ENCODE data around the gene PWWP2B.

The PWWP2B gene

DNA sequence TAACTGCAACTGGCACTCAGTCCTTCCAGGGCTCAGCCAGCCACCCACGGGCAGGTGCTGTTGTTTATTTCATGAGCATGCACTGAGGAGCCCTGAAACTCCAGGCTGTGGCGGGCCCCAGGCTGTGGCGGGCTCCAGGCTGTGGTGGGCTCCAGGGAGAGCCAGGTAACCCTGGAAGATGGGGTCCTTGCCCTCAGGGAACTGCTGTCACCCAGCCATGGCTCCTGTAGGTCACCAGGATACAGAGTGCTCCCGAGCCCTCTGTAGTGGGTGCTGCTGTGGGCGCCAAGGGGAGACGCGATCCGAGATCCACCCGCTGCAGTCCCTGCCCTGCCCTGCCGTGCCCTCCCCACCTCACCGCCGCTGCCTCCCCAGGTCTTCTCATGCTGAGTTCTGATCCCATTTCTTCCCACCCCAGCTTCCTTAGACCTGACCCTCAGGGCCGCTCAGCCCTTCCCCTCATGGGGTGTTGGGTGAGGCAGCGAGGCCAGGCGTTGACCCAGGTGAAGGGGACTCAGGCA, 35.4 kb upstream of the PWWP2B start:
- Histone ChIP-seq H3K56ac (ENCODE audit: low read length) (no peak overlapping the region), H2BK15ac (replicated peaks; ENCODE audit: low read depth) (no peak overlapping the region), H3K18ac (ENCODE audit: low read length) (no peak overlapping the region), H4K5ac (ENCODE audit: low read length) (no peak overlapping the region), H3K79me2 (ENCODE audit: control insufficient read depth, insufficient read depth, low read length) (no peaks in the 10 kb centered on the region), H3K4me2 (ENCODE audit: low read length) (no peak overlapping the region), H3K27me3 (ENCODE audit: insufficient read depth, low read length, poor library complexity) (no peaks in the 10 kb centered on the region), H4K8ac (ENCODE audit: low read depth, low read length) (no peak overlapping the region), H3K4me3 (ENCODE audit: low read length) (no peak overlapping the region), H2BK5ac (ENCODE audit: low read length) (no peak overlapping the region), H3K79me1 (ENCODE audit: low read length) (no peaks in the 10 kb centered on the region), H3K36me3 (ENCODE audit: control insufficient read depth, insufficient read depth, low read length) (peaks cover 2% of the 10 kb centered on the region), H3K9ac (ENCODE audit: low read length) (no peak overlapping the region), H3K23ac (ENCODE audit: low read length) (no peak overlapping the region), H2AK5ac (ENCODE audit: low read length) (no peak overlapping the region), H3K27ac (ENCODE audit: low read depth, low read length) (no peak overlapping the region), H2BK120ac (ENCODE audit: low read depth, low read length) (no peak overlapping the region), H3K4me1 (ENCODE audit: control insufficient read depth, low read depth, low read length) (no peaks in the 10 kb centered on the region), H3K4ac (ENCODE audit: low read depth, low read length) (no peak overlapping the region)
- DNase-seq: no peak
- WGBS (ENCODE audit: extremely low coverage, insufficient coverage, low lambda C conversion rate): no CpG with 5 or more reads among the region's 15 CpGs

DNA sequence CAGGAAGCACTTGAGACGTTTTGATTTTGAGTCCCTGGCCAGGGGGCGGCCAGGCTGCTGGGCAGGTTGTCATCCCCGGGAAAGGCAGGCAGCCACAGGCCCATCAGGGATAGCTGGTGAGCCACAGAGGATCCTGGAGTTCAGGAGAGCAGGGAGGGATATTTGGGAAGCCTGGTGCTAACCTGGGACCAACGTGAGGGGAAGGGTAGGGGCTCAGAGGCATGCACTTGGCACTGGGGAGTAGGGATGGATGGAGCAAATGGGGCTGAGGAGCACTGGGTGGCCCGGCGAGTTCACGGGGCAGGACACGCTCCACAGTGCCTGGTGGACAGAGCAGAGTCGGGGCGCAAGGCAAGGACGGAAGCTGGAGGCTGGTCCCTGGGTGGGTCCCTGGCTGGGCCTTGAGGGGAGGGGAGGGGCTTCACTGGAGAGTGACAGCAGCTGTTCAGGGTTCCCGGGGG, 34.8 kb upstream of the PWWP2B start:
- Histone ChIP-seq H3K23ac (ENCODE audit: low read length) (no peak overlapping the region), H2BK5ac (ENCODE audit: low read length) (no peak overlapping the region), H3K4ac (ENCODE audit: low read depth, low read length) (no peak overlapping the region), H3K18ac (ENCODE audit: low read length) (no peak overlapping the region), H3K27me3 (ENCODE audit: insufficient read depth, low read length, poor library complexity) (no peaks in the 10 kb centered on the region), H3K4me1 (ENCODE audit: control insufficient read depth, low read depth, low read length) (no peaks in the 10 kb centered on the region), H3K79me2 (ENCODE audit: control insufficient read depth, insufficient read depth, low read length) (no peaks in the 10 kb centered on the region), H3K56ac (ENCODE audit: low read length) (no peak overlapping the region), H3K27ac (ENCODE audit: low read depth, low read length) (no peak overlapping the region), H3K4me3 (ENCODE audit: low read length) (no peak overlapping the region), H2BK15ac (replicated peaks; ENCODE audit: low read depth) (no peak overlapping the region), H2AK5ac (ENCODE audit: low read length) (no peak overlapping the region), H3K4me2 (ENCODE audit: low read length) (no peak overlapping the region), H2BK120ac (ENCODE audit: low read depth, low read length) (no peak overlapping the region), H3K9ac (ENCODE audit: low read length) (no peak overlapping the region), H4K5ac (ENCODE audit: low read length) (no peak overlapping the region), H3K79me1 (ENCODE audit: low read length) (no peaks in the 10 kb centered on the region), H3K36me3 (ENCODE audit: control insufficient read depth, insufficient read depth, low read length) (peaks cover 2% of the 10 kb centered on the region), H4K8ac (ENCODE audit: low read depth, low read length) (no peak overlapping the region)
- no peak for DNase-seq
- WGBS (ENCODE audit: extremely low coverage, insufficient coverage, low lambda C conversion rate): no CpG with 5 or more reads among the region's 12 CpGs

GRCh38 chr10:132363376-132363775, 33.6 kb upstream of the PWWP2B start:
- Histone ChIP-seq H3K27me3 (ENCODE audit: insufficient read depth, low read length, poor library complexity) (no peaks in the 10 kb centered on the region), H3K23ac (ENCODE audit: low read length) (no peak overlapping the region), H3K79me1 (ENCODE audit: low read length) (no peaks in the 10 kb centered on the region), H3K56ac (ENCODE audit: low read length) (no peak overlapping the region), H3K18ac (ENCODE audit: low read length) (no peak overlapping the region), H3K4me3 (ENCODE audit: low read length) (no peak overlapping the region), H3K4ac (ENCODE audit: low read depth, low read length) (no peak overlapping the region), H2BK120ac (ENCODE audit: low read depth, low read length) (no peak overlapping the region), H4K8ac (ENCODE audit: low read depth, low read length) (no peak overlapping the region), H4K5ac (ENCODE audit: low read length) (no peak overlapping the region), H3K27ac (ENCODE audit: low read depth, low read length) (no peak overlapping the region), H2BK15ac (replicated peaks; ENCODE audit: low read depth) (no peak overlapping the region), H3K79me2 (ENCODE audit: control insufficient read depth, insufficient read depth, low read length) (no peaks in the 10 kb centered on the region), H3K36me3 (ENCODE audit: control insufficient read depth, insufficient read depth, low read length) (peaks cover 2% of the 10 kb centered on the region), H2BK5ac (ENCODE audit: low read length) (no peak overlapping the region), H3K4me2 (ENCODE audit: low read length) (no peak overlapping the region), H3K9ac (ENCODE audit: low read length) (no peak overlapping the region), H3K4me1 (ENCODE audit: control insufficient read depth, low read depth, low read length) (no peaks in the 10 kb centered on the region), H2AK5ac (ENCODE audit: low read length) (no peak overlapping the region)
- DNase-seq: peak; percentile 21
- no CpG with 5 or more reads among the region's 15 CpGs for WGBS (ENCODE audit: extremely low coverage, insufficient coverage, low lambda C conversion rate)

- WGBS (ENCODE audit: extremely low coverage, insufficient coverage, low lambda C conversion rate): 100% methylated on average over 5 of the region's 16 CpGs
- DNase-seq: peak; percentile 43
Measured at GRCh38 chr10:132363921-132364593, 32.9 kb upstream of the PWWP2B start.

DNA sequence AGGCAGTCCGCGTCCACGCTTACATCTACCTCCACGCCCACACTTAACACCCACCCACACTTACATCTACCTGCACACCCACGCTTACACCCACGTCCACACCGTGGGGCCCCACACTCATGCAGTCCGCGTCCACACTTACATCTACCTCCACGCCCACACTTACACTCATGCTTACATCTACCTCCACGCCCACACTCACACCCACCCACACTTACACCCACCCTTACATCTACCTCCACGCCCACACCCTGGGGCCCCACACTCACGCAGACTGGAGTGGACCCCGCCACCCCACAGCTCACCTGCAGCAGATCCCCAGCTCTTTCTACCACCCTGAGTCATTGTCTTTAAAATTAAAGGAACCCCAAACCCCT, 32.4 kb upstream of the PWWP2B start:
- Histone ChIP-seq H3K27me3 (ENCODE audit: insufficient read depth, low read length, poor library complexity) (no peaks in the 10 kb centered on the region), H3K4me2 (ENCODE audit: low read length) (no peak overlapping the region), H3K36me3 (ENCODE audit: control insufficient read depth, insufficient read depth, low read length) (peaks cover 2% of the 10 kb centered on the region), H2AK5ac (ENCODE audit: low read length) (no peak overlapping the region), H3K4me1 (ENCODE audit: control insufficient read depth, low read depth, low read length) (no peaks in the 10 kb centered on the region), H3K4me3 (ENCODE audit: low read length) (no peak overlapping the region), H3K23ac (ENCODE audit: low read length) (no peak overlapping the region), H3K79me2 (ENCODE audit: control insufficient read depth, insufficient read depth, low read length) (no peaks in the 10 kb centered on the region), H3K9ac (ENCODE audit: low read length) (no peak overlapping the region), H3K27ac (ENCODE audit: low read depth, low read length) (no peak overlapping the region), H2BK120ac (ENCODE audit: low read depth, low read length) (no peak overlapping the region), H3K56ac (ENCODE audit: low read length) (no peak overlapping the region), H3K79me1 (ENCODE audit: low read length) (no peaks in the 10 kb centered on the region), H2BK15ac (replicated peaks; ENCODE audit: low read depth) (no peak overlapping the region), H4K8ac (ENCODE audit: low read depth, low read length) (no peak overlapping the region), H3K4ac (ENCODE audit: low read depth, low read length) (no peak overlapping the region), H2BK5ac (ENCODE audit: low read length) (no peak overlapping the region), H4K5ac (ENCODE audit: low read length) (no peak overlapping the region), H3K18ac (ENCODE audit: low read length) (no peak overlapping the region)
- no peak for DNase-seq
- 100% methylated on average over 7 of the region's 14 CpGs for WGBS (ENCODE audit: extremely low coverage, insufficient coverage, low lambda C conversion rate)

More at GRCh38 chr10:132363921-132364593, 32.9 kb upstream of the PWWP2B start:
- Histone ChIP-seq H2AK5ac (ENCODE audit: low read length) (no peak overlapping the region), H3K4me1 (ENCODE audit: control insufficient read depth, low read depth, low read length) (no peaks in the 10 kb centered on the region), H3K79me2 (ENCODE audit: control insufficient read depth, insufficient read depth, low read length) (no peaks in the 10 kb centered on the region), H3K9ac (ENCODE audit: low read length) (no peak overlapping the region), H4K8ac (ENCODE audit: low read depth, low read length) (no peak overlapping the region), H3K18ac (ENCODE audit: low read length) (no peak overlapping the region), H2BK120ac (ENCODE audit: low read depth, low read length) (no peak overlapping the region), H3K27me3 (ENCODE audit: insufficient read depth, low read length, poor library complexity) (no peaks in the 10 kb centered on the region), H3K4me2 (ENCODE audit: low read length) (no peak overlapping the region), H3K4me3 (ENCODE audit: low read length) (no peak overlapping the region), H2BK15ac (replicated peaks; ENCODE audit: low read depth) (no peak overlapping the region), H2BK5ac (ENCODE audit: low read length) (no peak overlapping the region), H3K79me1 (ENCODE audit: low read length) (no peaks in the 10 kb centered on the region), H3K4ac (ENCODE audit: low read depth, low read length) (no peak overlapping the region), H3K27ac (ENCODE audit: low read depth, low read length) (no peak overlapping the region), H3K56ac (ENCODE audit: low read length) (no peak overlapping the region), H4K5ac (ENCODE audit: low read length) (no peak overlapping the region), H3K23ac (ENCODE audit: low read length) (no peak overlapping the region), H3K36me3 (ENCODE audit: control insufficient read depth, insufficient read depth, low read length) (peaks cover 2% of the 10 kb centered on the region)

DNA sequence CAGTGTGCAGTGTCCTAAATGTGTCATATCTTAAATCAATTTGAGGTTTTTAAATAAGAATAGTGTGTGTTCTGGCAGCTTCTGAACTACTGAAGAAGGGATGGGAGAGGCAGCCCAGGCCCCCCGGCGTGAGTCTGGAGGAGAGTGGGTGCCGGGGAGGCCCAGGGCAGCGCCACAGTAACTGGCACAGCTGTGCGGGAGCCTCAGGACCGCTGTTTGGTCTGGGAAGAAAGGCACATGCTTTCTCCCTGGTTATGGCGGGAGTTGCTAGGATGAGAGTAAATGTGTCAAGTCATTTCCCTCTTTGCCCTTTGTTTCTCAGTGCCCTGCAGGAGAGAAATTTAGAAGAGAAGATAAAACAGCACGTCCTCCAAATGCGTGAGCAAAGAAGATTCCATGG, 31.9 kb upstream of the PWWP2B start:
- Histone ChIP-seq H3K18ac (ENCODE audit: low read length) (no peak overlapping the region), H2BK120ac (ENCODE audit: low read depth, low read length) (no peak overlapping the region), H2AK5ac (ENCODE audit: low read length) (no peak overlapping the region), H3K9ac (ENCODE audit: low read length) (no peak overlapping the region), H4K5ac (ENCODE audit: low read length) (no peak overlapping the region), H3K56ac (ENCODE audit: low read length) (no peak overlapping the region), H3K27ac (ENCODE audit: low read depth, low read length) (no peak overlapping the region), H3K27me3 (ENCODE audit: insufficient read depth, low read length, poor library complexity) (no peaks in the 10 kb centered on the region), H3K4me3 (ENCODE audit: low read length) (no peak overlapping the region), H3K23ac (ENCODE audit: low read length) (no peak overlapping the region), H4K8ac (ENCODE audit: low read depth, low read length) (no peak overlapping the region), H2BK15ac (replicated peaks; ENCODE audit: low read depth) (no peak overlapping the region), H3K79me2 (ENCODE audit: control insufficient read depth, insufficient read depth, low read length) (no peaks in the 10 kb centered on the region), H3K4me1 (ENCODE audit: control insufficient read depth, low read depth, low read length) (no peaks in the 10 kb centered on the region), H3K79me1 (ENCODE audit: low read length) (no peaks in the 10 kb centered on the region), H3K4ac (ENCODE audit: low read depth, low read length) (no peak overlapping the region), H3K36me3 (ENCODE audit: control insufficient read depth, insufficient read depth, low read length) (peaks cover 2% of the 10 kb centered on the region), H2BK5ac (ENCODE audit: low read length) (no peak overlapping the region), H3K4me2 (ENCODE audit: low read length) (no peak overlapping the region)
- WGBS (ENCODE audit: extremely low coverage, insufficient coverage, low lambda C conversion rate): no CpG with 5 or more reads among the region's 9 CpGs
- no peak for DNase-seq
